Measurements from ENCODE around the gene SYT3. TPM values are rescaled to one million over a fixed set of nuclear protein-coding genes. Genes with fewer than 3 reads are reported as not detected.
A peak's percentile ranks its signal among the peaks of the same experiment; 100 is the strongest.

SYT3 gene
- total and polyA plus RNA-seq, 7 donors, result 0.07 to 0.26 (median 0.12) TPM; not detected in 4

DNA sequence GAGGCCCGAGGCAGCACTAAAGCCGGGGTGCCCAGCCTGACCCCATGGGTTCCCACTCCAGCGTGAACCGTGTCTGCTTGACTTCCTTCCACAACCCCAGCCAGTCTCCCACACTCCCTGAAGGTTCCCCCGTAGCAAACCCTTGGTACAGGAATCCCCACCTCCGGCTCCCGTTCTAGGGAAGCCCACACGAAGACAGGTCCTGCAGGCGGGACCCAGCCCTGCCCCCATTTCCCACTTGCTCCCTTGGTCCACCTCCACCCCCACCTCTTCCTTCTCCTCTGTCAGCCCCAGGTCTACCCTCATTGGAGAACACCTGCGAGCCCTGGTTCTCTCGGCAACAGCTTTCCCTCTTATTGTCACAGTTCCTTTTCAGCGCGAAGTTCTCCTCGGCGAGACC is 33.4 kb upstream of the SYT3 start:
- ATAC-seq (no peak), DNase-seq (no peak)
- H3K27me3 ChIP-seq (ENCODE audit: insufficient read depth in 3 of 3, low read length in 2 of 3), result peaks cover 0 to 60% (median 25%) of the 10 kb centered on the region in 3 donors

DNA sequence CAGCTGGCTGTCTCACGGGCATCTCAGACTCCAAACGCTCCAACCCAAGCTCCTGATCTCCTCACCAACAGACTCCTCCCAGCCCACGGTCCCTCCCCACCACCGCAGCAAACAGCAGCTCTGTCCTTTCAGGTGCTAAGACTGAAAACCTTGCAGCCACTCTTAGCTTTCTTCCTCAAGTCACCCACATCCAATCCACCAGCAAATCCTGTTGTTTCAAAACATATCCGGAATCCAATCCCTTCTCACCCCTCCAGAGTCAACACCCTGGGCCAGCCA is 30.4 kb upstream of the SYT3 start:
- intact Hi-C loops (cut with DNase I), result no loop called here
- H3K4me1 ChIP-seq, result no peaks in the 10 kb centered on the region
- no peak for ATAC-seq

More for the DNA sequence above, 33.4 kb upstream of the SYT3 start:
- no peak overlapping the region for H3K4me3 ChIP-seq
- no peak overlapping the region for H3K27ac ChIP-seq
- H3K36me3 ChIP-seq (ENCODE audit: insufficient read depth in 1 of 2, low read depth in 1 of 2), result no peaks in the 10 kb centered on the region
- no peaks in the 10 kb centered on the region for H3K4me1 ChIP-seq
- 25 to 35% (median 28%) methylated on average over 12 to 15 of the region's 15 CpGs for WGBS, 3 donors
- no peaks in the 10 kb centered on the region for H3K9me3 ChIP-seq
- intact Hi-C loops (cut with DNase I), result no loop called here
- TF ChIP-seq, protein P1, sequence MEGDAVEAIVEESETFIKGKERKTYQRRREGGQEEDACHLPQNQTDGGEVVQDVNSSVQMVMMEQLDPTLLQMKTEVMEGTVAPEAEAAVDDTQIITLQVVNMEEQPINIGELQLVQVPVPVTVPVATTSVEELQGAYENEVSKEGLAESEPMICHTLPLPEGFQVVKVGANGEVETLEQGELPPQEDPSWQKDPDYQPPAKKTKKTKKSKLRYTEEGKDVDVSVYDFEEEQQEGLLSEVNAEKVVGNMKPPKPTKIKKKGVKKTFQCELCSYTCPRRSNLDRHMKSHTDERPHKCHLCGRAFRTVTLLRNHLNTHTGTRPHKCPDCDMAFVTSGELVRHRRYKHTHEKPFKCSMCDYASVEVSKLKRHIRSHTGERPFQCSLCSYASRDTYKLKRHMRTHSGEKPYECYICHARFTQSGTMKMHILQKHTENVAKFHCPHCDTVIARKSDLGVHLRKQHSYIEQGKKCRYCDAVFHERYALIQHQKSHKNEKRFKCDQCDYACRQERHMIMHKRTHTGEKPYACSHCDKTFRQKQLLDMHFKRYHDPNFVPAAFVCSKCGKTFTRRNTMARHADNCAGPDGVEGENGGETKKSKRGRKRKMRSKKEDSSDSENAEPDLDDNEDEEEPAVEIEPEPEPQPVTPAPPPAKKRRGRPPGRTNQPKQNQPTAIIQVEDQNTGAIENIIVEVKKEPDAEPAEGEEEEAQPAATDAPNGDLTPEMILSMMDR (IDR thresholded peaks at IDR 0.05), result no peak

DNA sequence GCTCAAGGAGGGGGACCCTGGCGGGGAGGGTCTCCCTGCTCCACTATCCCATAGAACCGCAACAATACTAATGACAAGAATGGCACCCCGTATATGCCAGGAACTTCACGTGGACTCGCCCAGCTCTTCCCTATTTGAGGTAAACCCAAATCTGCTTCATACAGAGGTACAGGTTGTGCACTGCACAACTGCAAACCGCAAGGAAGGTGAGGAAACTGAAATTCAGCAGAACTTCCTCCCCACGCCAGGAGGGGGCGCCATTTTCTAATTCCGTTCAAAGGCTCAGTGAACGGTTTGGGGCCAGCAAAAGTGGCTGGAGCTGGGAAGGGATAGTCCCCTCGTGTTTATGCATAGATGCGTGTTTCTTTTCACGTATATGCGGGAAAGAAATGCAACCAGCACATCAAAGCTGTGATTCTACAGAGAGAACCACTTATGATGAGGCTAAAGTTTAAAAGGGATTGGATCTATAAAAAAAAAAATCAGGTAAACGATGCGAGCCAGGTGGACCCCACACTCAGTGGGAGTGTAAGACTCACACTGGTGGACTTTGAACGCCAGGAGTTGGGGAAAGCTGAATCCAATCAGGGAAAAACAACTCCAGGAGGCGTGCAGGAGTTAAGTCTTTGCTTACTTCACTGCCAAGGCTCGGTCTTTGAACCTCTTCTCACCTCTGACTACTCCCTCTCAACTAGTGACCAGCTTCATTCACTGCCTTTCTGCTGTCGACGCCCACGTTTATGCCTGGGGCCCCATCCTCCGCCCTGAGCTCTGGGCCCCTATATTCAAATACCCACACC is 29.8 kb upstream of the SYT3 start:
- ATAC-seq (no peak), DNase-seq (no peak)
- H3K9me3 ChIP-seq, result no peaks in the 10 kb centered on the region
- WGBS, 3 donors, result 39 to 45% (median 43%) methylated on average over 23 of the region's 23 CpGs
- H3K4me1 ChIP-seq, result no peaks in the 10 kb centered on the region
- H3K36me3 ChIP-seq (ENCODE audit: insufficient read depth in 1 of 2, low read depth in 1 of 2), result no peaks in the 10 kb centered on the region
- TF ChIP-seq, protein P1 (IDR thresholded peaks at IDR 0.05), result peak; percentile 45
- peaks cover 0 to 69% (median 39%) of the 10 kb centered on the region in 3 donors for H3K27me3 ChIP-seq (ENCODE audit: insufficient read depth in 3 of 3, low read length in 2 of 3)
- intact Hi-C loops (cut with DNase I), result no loop called here
- no peak overlapping the region for H3K27ac ChIP-seq
- H3K4me3 ChIP-seq, result no peak overlapping the region

More for the DNA sequence above, 30.4 kb upstream of the SYT3 start:
- H3K36me3 ChIP-seq (ENCODE audit: insufficient read depth in 1 of 2, low read depth in 1 of 2), result no peaks in the 10 kb centered on the region
- DNase-seq, result no peak
- H3K4me3 ChIP-seq, result no peak overlapping the region
- peaks cover 0 to 72% (median 39%) of the 10 kb centered on the region in 3 donors for H3K27me3 ChIP-seq (ENCODE audit: insufficient read depth in 3 of 3, low read length in 2 of 3)
- WGBS, 3 donors, result 24 to 29% (median 29%) methylated on average over 5 of the region's 5 CpGs
- TF ChIP-seq, protein P1 (IDR thresholded peaks at IDR 0.05), result no peak
- no peaks in the 10 kb centered on the region for H3K9me3 ChIP-seq
- no peak overlapping the region for H3K27ac ChIP-seq

DNA sequence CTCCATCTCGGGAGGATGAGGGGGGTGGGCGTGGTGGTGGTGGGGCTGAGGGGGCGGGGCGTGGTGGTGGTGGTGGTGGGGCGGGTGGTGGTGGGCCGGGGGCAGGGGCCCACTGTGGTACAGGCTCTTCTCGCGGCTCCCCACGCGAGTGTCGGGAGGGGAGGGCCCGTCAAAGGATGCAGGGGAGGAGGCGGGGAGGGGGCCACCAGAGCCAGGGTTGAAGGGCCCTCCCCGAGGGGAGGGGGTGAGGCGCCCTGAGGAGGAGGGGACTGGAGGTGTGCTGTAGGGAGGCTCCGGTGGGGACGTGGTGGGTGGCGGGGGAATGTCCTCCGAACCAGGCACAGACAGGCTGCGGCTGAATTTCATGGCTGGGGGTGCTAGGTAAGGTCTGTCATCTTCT is 29.2 kb upstream of the SYT3 start:
- H3K36me3 ChIP-seq (ENCODE audit: insufficient read depth in 1 of 2, low read depth in 1 of 2), result no peaks in the 10 kb centered on the region
- no peak for ATAC-seq
- H3K4me3 ChIP-seq, result no peak overlapping the region
- TF ChIP-seq, protein P1 (IDR thresholded peaks at IDR 0.05), result no peak
- H3K9me3 ChIP-seq, result no peaks in the 10 kb centered on the region
- peaks cover 0 to 63% (median 34%) of the 10 kb centered on the region in 3 donors for H3K27me3 ChIP-seq (ENCODE audit: insufficient read depth in 3 of 3, low read length in 2 of 3)
- DNase-seq, result no peak
- 29 to 45% (median 40%) methylated on average over 13 to 20 of the region's 20 CpGs for WGBS, 3 donors
- no peak overlapping the region for H3K27ac ChIP-seq
- no peaks in the 10 kb centered on the region for H3K4me1 ChIP-seq
- intact Hi-C loops (cut with DNase I), result no loop called here

DNA sequence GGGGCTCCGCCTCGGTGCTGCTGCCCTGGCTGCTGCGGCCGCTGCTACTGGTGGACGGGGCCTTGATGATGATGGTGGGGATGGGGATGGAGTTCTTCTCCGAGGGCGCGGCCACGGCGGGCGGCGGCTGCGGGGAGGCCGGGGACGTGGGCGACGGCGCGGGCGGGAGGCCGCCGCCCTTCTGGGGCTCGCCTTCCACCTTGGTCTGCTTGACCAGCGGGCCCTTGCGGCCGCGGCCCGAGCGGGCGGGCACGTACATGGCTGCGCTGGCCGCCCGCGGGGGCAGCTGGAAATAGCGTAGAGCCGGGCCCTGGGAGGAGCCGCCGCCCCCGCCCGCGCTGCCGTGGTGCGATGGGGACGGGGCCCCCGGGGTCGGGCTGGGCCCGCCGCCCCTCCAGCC is 28.7 kb upstream of the SYT3 start:
- TF ChIP-seq, protein P1 (IDR thresholded peaks at IDR 0.05), result no peak
- no peaks in the 10 kb centered on the region for H3K9me3 ChIP-seq
- whole genome bisulfite sequencing, 3 donors, result 2 to 3% (median 2%) methylated on average over 17 to 49 of the region's 49 CpGs
- no peaks in the 10 kb centered on the region for H3K4me1 ChIP-seq
- intact Hi-C loops (cut with DNase I), result no loop called here
- no peaks in the 10 kb centered on the region for H3K36me3 ChIP-seq (ENCODE audit: insufficient read depth in 1 of 2, low read depth in 1 of 2)
- ATAC-seq (no peak), DNase-seq (no peak)
- H3K27ac ChIP-seq, result no peak overlapping the region
- peaks cover 0 to 62% (median 34%) of the 10 kb centered on the region in 3 donors for H3K27me3 ChIP-seq (ENCODE audit: insufficient read depth in 3 of 3, low read length in 2 of 3)
- no peak overlapping the region for H3K4me3 ChIP-seq
